Naive thymus-derived CD8-positive, alpha-beta T cell (primary cell): Measurements from ENCODE around the gene CRLF1. TPM values are rescaled to one million over a fixed set of nuclear protein-coding genes. Genes with fewer than 3 reads are reported as not detected.
A peak's percentile ranks its signal among the peaks of the same experiment; 100 is the strongest.
"Not testable (repeated sequence)": the region's sequence is repeated elsewhere in the genome, so short reads cannot be mapped to it uniquely, and the experiment has no call there.

ENCODE experiments used
- ATAC-seq, 2 donors: fragments of 150-1000 bp; cut with Tn5 transposase in 1 of 2; sonication (Bioruptor Pico), chemical (Tn5 transposase) in 1 of 2; 1 replicate in 1 of 2; 2 replicates in 1 of 2; pipeline ENCODE4 v1.10.0; 2021; ENCODE audit warnings: mild to moderate bottlenecking in 2 of 2, moderate library complexity in 2 of 2
- POLR2A ChIA-PET: fragments of 350-600 bp; sonication (Branson Sonifier 250); formaldehyde crosslinking; loops from one replicate; lab custom pipeline; 2021; ENCODE audit warnings: antibody characterized with exemption; lab: Charles Lee
- DNase-seq, 10 donors: peaks; one replicate each; pipeline versions ENCODE4 v3.0.0 to v3.0.0-alpha.2; 2020 to 2022
- H3K27ac Mint-ChIP-seq, 10 donors: one replicate each; pipeline ENCODE4 v1.8.0; 2020 to 2022; ENCODE audit warnings: mild to moderate bottlenecking in 10 of 10, mixed read lengths in 10 of 10, moderate library complexity in 4 of 10, inconsistent platforms in 1 of 10
- H3K27me3 Mint-ChIP-seq, 5 donors: one replicate each; pipeline ENCODE4 v1.8.0; 2021 to 2022; ENCODE audit warnings: mixed read lengths in 5 of 5
- H3K36me3 Mint-ChIP-seq, 3 donors: one replicate each; pipeline ENCODE4 v1.8.0; 2020 to 2022; ENCODE audit warnings: mixed read lengths in 3 of 3, mild to moderate bottlenecking in 2 of 3, inconsistent platforms in 1 of 3
- H3K4me1 Mint-ChIP-seq, 4 donors: one replicate each; pipeline ENCODE4 v1.8.0; 2021 to 2022; ENCODE audit warnings: mixed read lengths in 4 of 4
- H3K4me3 Mint-ChIP-seq, 10 donors: one replicate each; pipeline ENCODE4 v1.8.0; 2020 to 2022; ENCODE audit warnings: mild to moderate bottlenecking in 10 of 10, mixed read lengths in 10 of 10, moderate library complexity in 6 of 10, inconsistent platforms in 1 of 10
- H3K9me3 Mint-ChIP-seq, 9 donors: one replicate each; pipeline ENCODE4 v1.8.0; 2020 to 2022; ENCODE audit warnings: mixed read lengths in 9 of 9, mild to moderate bottlenecking in 3 of 9, inconsistent platforms in 1 of 9, moderate library complexity in 1 of 9
- polyA plus RNA-seq, 3 donors: library from polyadenylated mRNA; unstranded; fragments of 300-500 nt; fragmentation: Illumina TruSeq; gene quantifications; one replicate each; pipeline ENCODE4 v1.2.3, GENCODE V29; 2021
- total RNA-seq, 8 experiments: library from RNA in 2 of 8; stranded (reverse) in 2 of 8; gene quantifications; one replicate each; pipeline ENCODE4 v1.2.3 and lab custom pipeline; 2021 to 2026

The CRLF1 gene
- total and polyA plus RNA-seq, 5 experiments from 2014 or later: 0.55 to 1.1 TPM; not detected in 3

GRCh38 chr19:18605196-18605545 lies 1.4 kb downstream of the CRLF1 start:
- Mint-ChIP-seq H3K4me3 (peak overlapping the region in 9 of 10 donors; percentile 22 to 76 (median 50)), H3K27ac (peak overlapping the region in 3 of 10 donors; percentile 37 to 92 (median 63)), H3K27me3 (peaks cover 20 to 80% (median 46%) of the 10 kb centered on the region in 5 donors), H3K9me3 (no peaks in the 10 kb centered on the region), H3K36me3 (peaks cover 0 to 9% (median 0%) of the 10 kb centered on the region in 3 donors), H3K4me1 (peaks cover 6 to 37% (median 17%) of the 10 kb centered on the region in 4 donors)
- DNase-seq: no peak
- ATAC-seq: no peak
- POLR2A ChIA-PET: interaction anchor here (0.6 kb wide), 2 partner anchors 75 to 272 kb away, joined by 3 to 4 read pairs; no protein-coding TSS in a partner anchor

GRCh38 chr19:18604820-18605159 lies 1.8 kb downstream of the CRLF1 start:
- Mint-ChIP-seq H3K4me1 (peaks cover 6 to 37% (median 17%) of the 10 kb centered on the region in 4 donors), H3K9me3 (no peaks in the 10 kb centered on the region), H3K36me3 (peaks cover 0 to 9% (median 0%) of the 10 kb centered on the region in 3 donors), H3K27ac (no peak overlapping the region), H3K27me3 (peaks cover 20 to 80% (median 46%) of the 10 kb centered on the region in 5 donors), H3K4me3 (peak overlapping the region in 1 of 10 donors; percentile 45)
- DNase-seq (no peak), ATAC-seq (no peak)
- POLR2A ChIA-PET: interaction anchor here (0.6 kb wide), 2 partner anchors 75 to 273 kb away, joined by 3 to 4 read pairs; no protein-coding TSS in a partner anchor

GRCh38 chr19:18603958-18604819 lies 2.4 kb downstream of the CRLF1 start:
- H3K36me3 Mint-ChIP-seq: peaks cover 0 to 9% (median 0%) of the 10 kb centered on the region in 3 donors
- POLR2A ChIA-PET: no interaction called here
- ATAC-seq: peak in 1 of 2 donors; percentile 11
- no peak for DNase-seq
- H3K27ac Mint-ChIP-seq: no peak overlapping the region
- H3K4me3 Mint-ChIP-seq: no peak overlapping the region
- no peaks in the 10 kb centered on the region for H3K9me3 Mint-ChIP-seq
- peaks cover 16 to 79% (median 41%) of the 10 kb centered on the region in 5 donors for H3K27me3 Mint-ChIP-seq
- H3K4me1 Mint-ChIP-seq: peaks cover 6 to 34% (median 17%) of the 10 kb centered on the region in 4 donors

GRCh38 chr19:18603255-18603957 lies 3.2 kb downstream of the CRLF1 start:
- no peak for DNase-seq
- Mint-ChIP-seq H3K27me3 (peaks cover 9 to 74% (median 33%) of the 10 kb centered on the region in 5 donors), H3K4me3 (peak overlapping the region in 7 of 10 donors; percentile 12 to 69 (median 42)), H3K27ac (peak overlapping the region in 1 of 10 donors; percentile 62), H3K36me3 (peaks cover 0 to 9% (median 0%) of the 10 kb centered on the region in 3 donors), H3K9me3 (no peaks in the 10 kb centered on the region), H3K4me1 (peaks cover 5 to 27% (median 15%) of the 10 kb centered on the region in 4 donors)
- POLR2A ChIA-PET: no interaction called here
- ATAC-seq: peak; percentile 62 to 78

- ATAC-seq: no peak
- POLR2A ChIA-PET: no interaction called here
- Mint-ChIP-seq H3K27ac (no peak overlapping the region), H3K9me3 (no peaks in the 10 kb centered on the region), H3K4me1 (peaks cover 0 to 19% (median 10%) of the 10 kb centered on the region in 4 donors), H3K4me3 (no peak overlapping the region), H3K27me3 (peaks cover 9 to 60% (median 27%) of the 10 kb centered on the region in 5 donors), H3K36me3 (peaks cover 0 to 7% (median 0%) of the 10 kb centered on the region in 3 donors)
- no peak for DNase-seq
These were observed 4.7 kb downstream of the CRLF1 start for GRCh38 chr19:18601875-18602274.

- not testable (repeated sequence) for H3K4me3 Mint-ChIP-seq, DNase-seq, ATAC-seq, H3K9me3 Mint-ChIP-seq, H3K27ac Mint-ChIP-seq, H3K36me3 Mint-ChIP-seq
- peaks cover 0 to 19% (median 12%) of the 10 kb centered on the region in 4 donors for H3K4me1 Mint-ChIP-seq
- peaks cover 9 to 59% (median 27%) of the 10 kb centered on the region in 5 donors for H3K27me3 Mint-ChIP-seq
- POLR2A ChIA-PET: interaction anchor here (1.3 kb wide), 1 partner anchor 12 kb away, joined by 5 read pairs; the partner anchor contains the start of gene REX1BD
These were observed 5.8 kb downstream of the CRLF1 start for GRCh38 chr19:18600692-18601397.

- Mint-ChIP-seq H3K4me1 (peaks cover 6 to 20% (median 16%) of the 10 kb centered on the region in 4 donors), H3K36me3 (peaks cover 0 to 4% (median 0%) of the 10 kb centered on the region in 3 donors), H3K9me3 (no peaks in the 10 kb centered on the region), H3K4me3 (no peak overlapping the region), H3K27me3 (peaks cover 7 to 47% (median 19%) of the 10 kb centered on the region in 5 donors), H3K27ac (no peak overlapping the region)
- ATAC-seq (no peak), DNase-seq (no peak)
- POLR2A ChIA-PET: no interaction called here
These were observed 7.1 kb downstream of the CRLF1 start for GRCh38 chr19:18599485-18599884.

GRCh38 chr19:18597809-18598660 lies 8.6 kb downstream of the CRLF1 start:
- POLR2A ChIA-PET: interaction anchor here (0.5 to 1.0 kb wide), 4 partner anchors 9 to 338 kb away, joined by 3 to 4 read pairs (median 4); partner anchors contain the start of gene REX1BD
- Mint-ChIP-seq H3K4me1 (peaks cover 6 to 17% (median 16%) of the 10 kb centered on the region in 4 donors), H3K27me3 (peaks cover 4 to 37% (median 13%) of the 10 kb centered on the region in 5 donors), H3K36me3 (peaks cover 0 to 1% (median 0%) of the 10 kb centered on the region in 3 donors), H3K9me3 (no peaks in the 10 kb centered on the region), H3K27ac (no peak overlapping the region), H3K4me3 (no peak overlapping the region)
- no peak for ATAC-seq
- DNase-seq: no peak

- Mint-ChIP-seq H3K36me3 (peaks cover 0 to 2% (median 0%) of the 10 kb centered on the region in 3 donors), H3K4me3 (no peak overlapping the region), H3K27me3 (peaks cover 0 to 26% (median 4%) of the 10 kb centered on the region in 5 donors), H3K9me3 (no peaks in the 10 kb centered on the region), H3K27ac (peak overlapping the region in 3 of 10 donors; percentile 43 to 63 (median 55)), H3K4me1 (peaks cover 6 to 15% (median 14%) of the 10 kb centered on the region in 4 donors)
- DNase-seq: no peak
- ATAC-seq: no peak
- POLR2A ChIA-PET: interaction anchor here (0.5 to 1.4 kb wide), 2 partner anchors 248 to 271 kb away, joined by 4 to 5 read pairs; no protein-coding TSS in a partner anchor
These were observed 9.8 kb downstream of the CRLF1 start for GRCh38 chr19:18596752-18597157.

- ATAC-seq: no peak
- DNase-seq: no peak
- H3K9me3 Mint-ChIP-seq: no peaks in the 10 kb centered on the region
- peak overlapping the region in 2 of 10 donors; percentile 21 to 25 for H3K27ac Mint-ChIP-seq
- peaks cover 0 to 14% (median 0%) of the 10 kb centered on the region in 5 donors for H3K27me3 Mint-ChIP-seq
- POLR2A ChIA-PET: interaction anchor here (4.4 kb wide), 1 partner anchor 252 kb away, joined by 19 read pairs; no protein-coding TSS in a partner anchor
- peaks cover 8 to 22% (median 20%) of the 10 kb centered on the region in 4 donors for H3K4me1 Mint-ChIP-seq
- H3K36me3 Mint-ChIP-seq: peaks cover 0 to 9% (median 0%) of the 10 kb centered on the region in 3 donors
- H3K4me3 Mint-ChIP-seq: peak overlapping the region in 9 of 10 donors; percentile 43 to 78 (median 64)
These were observed 11.1 kb downstream of the CRLF1 start for GRCh38 chr19:18595475-18595874.
